ENCODE measurements around the gene PGAP6. TPM values are rescaled to one million over a fixed set of nuclear protein-coding genes. Genes with fewer than 3 reads are reported as not detected.

PGAP6 gene
- total and polyA plus RNA-seq, 2 of the 13 experiments (the other 11 are each of a cell fraction or from before 2014, with no cell fraction given): 52.7 to 136 TPM

- TF ChIP-seq MLXIP (CRISPR knock-in tag; IDR thresholded peaks at IDR 0.05; ENCODE audit: borderline replicate concordance): no peak; the same call in 1 of the 2 replicates
- TF ChIP-seq ATAD3A (CRISPR knock-in tag; IDR thresholded peaks at IDR 0.05): no peak
- TF ChIP-seq NAIF1 (CRISPR knock-in tag; IDR thresholded peaks at IDR 0.05; ENCODE audit: borderline replicate concordance): no peak
- TF ChIP-seq ZNF142 (CRISPR knock-in tag; IDR thresholded peaks at IDR 0.05): no peak
- TF ChIP-seq ZNF704 (CRISPR knock-in tag; IDR thresholded peaks at IDR 0.05; ENCODE audit: borderline replicate concordance): 0 out of 2 replicates have a peak, but pooled peaks have one; percentile 77
- 0 out of 2 replicates have a peak, but pooled peaks have one; percentile 60 for TF ChIP-seq ZNF557 (CRISPR knock-in tag; IDR thresholded peaks at IDR 0.05)
- TF ChIP-seq HDAC1 (CRISPR knock-in tag; IDR thresholded peaks at IDR 0.05): peak; percentile 95
- no peak for TF ChIP-seq AHR (CRISPR knock-in tag; IDR thresholded peaks at IDR 0.05)
- no peak for TF ChIP-seq RFX5 (IDR thresholded peaks at IDR 0.05; ENCODE audit: low read depth, low read length)
- peak; percentile 45; the same call in 1 of the 2 replicates for TF ChIP-seq ATF2 (CRISPR knock-in tag; IDR thresholded peaks at IDR 0.05)
- TF ChIP-seq THYN1 (CRISPR knock-in tag; IDR thresholded peaks at IDR 0.05; ENCODE audit: borderline replicate concordance, low read depth): no peak
- peak; percentile 75; the same call in 1 of the 2 replicates for TF ChIP-seq TFDP1 (CRISPR knock-in tag; IDR thresholded peaks at IDR 0.05; ENCODE audit: borderline replicate concordance)
- TF ChIP-seq RCOR2 (CRISPR knock-in tag; IDR thresholded peaks at IDR 0.05): no peak
- TF ChIP-seq TEAD3 (CRISPR knock-in tag; optimal IDR thresholded peaks at IDR 0.05; ENCODE audit: borderline replicate concordance): peak; percentile 73
Observed at GRCh38 chr16:342455-343213, 39.1 kb downstream of the PGAP6 start (continued).
